ENCODE measurements around the gene PIEZO2.

GRCh38 chr18:10894501-10894900, 254.9 kb downstream of the PIEZO2 start:
- TF ChIP-seq CTCF (IDR thresholded peaks at IDR 0.05; ENCODE audit: low read length): no peak
- TF ChIP-seq EZH2 (IDR thresholded peaks at IDR 0.05; ENCODE audit: borderline replicate concordance, low read length): no peak

All from OCI-LY1 (cell line).